GM12801 (cell line): ENCODE data around the gene PSMA5.

ENCODE experiments used
- TF ChIP-seq, protein P1 (sequence below): IDR thresholded peaks from one replicate; pipeline ENCODE4 v1.5.1; 2011; ENCODE audit warnings: control low read depth; ENCODE audit not compliant: insufficient read length; ENCODE audit errors: extremely low read depth

PSMA5 gene

DNA sequence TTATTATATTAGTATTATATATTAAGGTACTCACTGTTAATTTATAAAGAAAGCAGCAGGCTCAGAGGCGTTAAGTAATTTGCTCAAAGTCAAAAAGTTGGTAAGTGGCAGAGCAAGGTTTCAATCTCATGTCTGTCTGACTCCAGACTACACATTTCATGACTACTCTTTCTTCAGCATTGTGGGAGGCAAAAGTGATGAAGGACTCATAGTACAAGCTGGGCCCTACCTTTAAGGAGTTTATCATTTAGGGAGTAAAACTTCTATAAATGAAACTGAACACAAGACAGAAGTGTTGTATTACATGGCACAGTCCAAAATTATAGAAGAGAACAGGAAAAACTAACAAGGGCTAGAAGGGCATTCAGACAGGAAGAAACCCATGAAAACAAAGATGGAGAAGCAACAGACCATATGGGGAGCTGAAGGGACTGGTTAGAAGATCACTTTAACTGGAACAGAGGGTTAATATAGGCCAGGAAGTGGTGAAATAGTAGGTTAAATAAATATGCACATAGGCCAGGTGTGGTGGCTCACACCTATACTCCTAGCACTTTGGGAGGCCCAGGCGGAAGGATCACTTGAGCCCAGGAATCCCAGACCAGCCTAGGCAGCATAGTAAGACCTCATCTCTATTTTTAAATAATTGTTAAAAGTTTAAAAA lies 40.1 kb downstream of the PSMA5 start:
- TF ChIP-seq, protein P1, sequence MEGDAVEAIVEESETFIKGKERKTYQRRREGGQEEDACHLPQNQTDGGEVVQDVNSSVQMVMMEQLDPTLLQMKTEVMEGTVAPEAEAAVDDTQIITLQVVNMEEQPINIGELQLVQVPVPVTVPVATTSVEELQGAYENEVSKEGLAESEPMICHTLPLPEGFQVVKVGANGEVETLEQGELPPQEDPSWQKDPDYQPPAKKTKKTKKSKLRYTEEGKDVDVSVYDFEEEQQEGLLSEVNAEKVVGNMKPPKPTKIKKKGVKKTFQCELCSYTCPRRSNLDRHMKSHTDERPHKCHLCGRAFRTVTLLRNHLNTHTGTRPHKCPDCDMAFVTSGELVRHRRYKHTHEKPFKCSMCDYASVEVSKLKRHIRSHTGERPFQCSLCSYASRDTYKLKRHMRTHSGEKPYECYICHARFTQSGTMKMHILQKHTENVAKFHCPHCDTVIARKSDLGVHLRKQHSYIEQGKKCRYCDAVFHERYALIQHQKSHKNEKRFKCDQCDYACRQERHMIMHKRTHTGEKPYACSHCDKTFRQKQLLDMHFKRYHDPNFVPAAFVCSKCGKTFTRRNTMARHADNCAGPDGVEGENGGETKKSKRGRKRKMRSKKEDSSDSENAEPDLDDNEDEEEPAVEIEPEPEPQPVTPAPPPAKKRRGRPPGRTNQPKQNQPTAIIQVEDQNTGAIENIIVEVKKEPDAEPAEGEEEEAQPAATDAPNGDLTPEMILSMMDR, result no peak

DNA sequence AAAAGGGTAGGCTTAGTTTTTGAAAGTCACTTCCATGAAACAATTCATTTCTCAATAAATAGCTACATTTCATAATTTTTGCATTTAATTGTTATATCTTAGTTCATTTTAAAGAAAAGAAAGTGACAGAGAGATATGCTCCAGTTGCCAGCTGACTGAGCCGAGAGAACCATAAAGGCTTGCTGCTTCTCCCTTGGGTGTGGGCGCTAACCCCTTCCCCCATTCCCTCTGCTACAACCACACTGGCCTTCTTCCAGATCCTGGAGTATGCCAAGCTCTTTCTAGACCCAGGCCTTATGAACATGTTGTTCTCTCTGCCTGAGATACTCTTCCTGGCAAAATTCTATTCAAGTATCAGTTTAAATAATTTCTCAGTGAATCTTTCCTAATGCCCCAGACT lies 40.8 kb downstream of the PSMA5 start:
- TF ChIP-seq, protein P1, result no peak

DNA sequence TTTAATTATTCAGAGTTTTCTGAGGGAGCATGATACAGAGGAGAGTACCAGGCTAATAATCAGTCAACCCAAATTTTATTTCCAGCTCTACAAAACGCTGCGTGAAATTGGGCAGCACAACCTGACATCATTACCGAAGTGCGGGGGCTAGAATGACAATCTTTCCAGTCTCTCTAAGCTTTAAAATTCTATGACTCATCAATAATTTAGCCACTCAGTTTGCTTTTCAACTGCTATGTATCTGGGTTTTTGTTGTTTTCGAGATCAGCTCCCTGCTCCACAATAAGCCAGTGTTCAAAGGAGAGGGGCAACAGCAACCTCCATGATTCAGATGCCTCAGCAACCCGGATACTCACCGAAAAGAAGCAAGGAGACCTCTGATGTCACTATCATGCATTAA lies 42.4 kb downstream of the PSMA5 start:
- TF ChIP-seq, protein P1, result no peak

DNA sequence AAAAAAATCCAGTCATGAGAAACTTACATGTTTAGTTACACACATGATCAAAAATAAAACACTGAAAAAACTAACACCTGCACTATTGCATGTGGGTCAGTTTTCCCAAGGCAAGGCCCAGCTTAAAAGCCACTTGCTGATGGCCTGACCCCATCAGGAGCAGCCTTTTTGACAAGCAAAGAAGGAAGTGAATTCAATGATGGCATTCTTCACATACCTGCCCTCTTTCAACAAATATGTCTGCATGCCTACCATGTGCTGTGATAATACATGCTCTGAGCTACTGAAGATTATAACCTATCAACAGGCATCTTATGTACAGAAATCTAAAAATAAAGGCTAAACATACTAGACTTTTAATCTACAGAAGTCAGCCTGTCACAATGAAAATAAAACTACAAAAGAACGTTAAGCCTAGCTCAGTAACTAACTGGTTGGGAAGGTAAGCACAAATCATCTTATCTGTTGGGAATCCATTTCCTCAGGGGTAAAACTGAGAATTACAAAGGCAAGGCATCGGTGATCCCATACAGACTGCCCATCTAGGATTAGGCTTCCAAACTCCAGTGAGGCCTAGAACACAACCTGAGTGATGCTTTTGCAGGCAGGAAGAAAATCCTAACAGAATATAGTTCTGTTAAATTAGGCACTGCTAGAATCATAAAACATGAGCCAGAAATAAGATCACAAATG lies 43.0 kb downstream of the PSMA5 start:
- TF ChIP-seq, protein P1, result no peak

DNA sequence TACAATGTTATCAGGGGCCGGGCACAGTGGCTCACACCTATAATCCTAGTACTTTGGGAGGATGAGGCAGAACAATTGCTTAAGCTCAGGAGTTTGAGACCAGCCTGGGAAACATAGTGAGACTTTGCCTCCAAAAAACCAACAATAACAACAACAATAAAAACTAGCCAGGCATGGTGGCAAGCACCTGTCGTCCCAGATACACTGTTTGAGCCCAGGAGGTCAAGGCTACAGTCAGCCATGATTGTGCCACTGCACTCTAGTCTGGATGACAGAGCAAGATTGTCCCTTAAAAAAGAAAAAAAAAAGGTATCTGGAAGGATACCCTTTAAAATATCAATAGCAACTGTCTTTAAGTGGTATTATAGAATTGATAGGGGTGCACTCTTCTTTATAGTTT lies 44.7 kb downstream of the PSMA5 start:
- TF ChIP-seq, protein P1, result no peak

DNA sequence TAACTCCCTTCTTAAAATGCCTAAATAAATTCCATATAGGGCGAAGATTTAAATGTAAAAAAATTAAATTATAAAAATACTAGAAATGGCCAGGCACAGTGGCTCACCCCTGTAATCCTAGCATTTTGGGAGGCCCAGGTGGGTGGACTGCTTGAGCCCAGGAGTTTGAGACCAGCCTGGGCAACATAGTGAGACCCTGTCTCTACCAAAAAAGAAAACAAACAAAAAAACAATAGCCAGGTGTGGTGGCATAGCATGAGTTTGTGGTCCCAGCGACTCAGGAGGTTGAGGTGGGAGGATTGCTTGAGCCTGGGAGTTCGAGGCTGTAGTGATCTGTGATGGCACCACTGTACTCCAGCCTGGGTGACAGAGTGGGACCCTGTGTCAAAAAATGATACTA lies 46.3 kb downstream of the PSMA5 start:
- TF ChIP-seq, protein P1, result no peak

DNA sequence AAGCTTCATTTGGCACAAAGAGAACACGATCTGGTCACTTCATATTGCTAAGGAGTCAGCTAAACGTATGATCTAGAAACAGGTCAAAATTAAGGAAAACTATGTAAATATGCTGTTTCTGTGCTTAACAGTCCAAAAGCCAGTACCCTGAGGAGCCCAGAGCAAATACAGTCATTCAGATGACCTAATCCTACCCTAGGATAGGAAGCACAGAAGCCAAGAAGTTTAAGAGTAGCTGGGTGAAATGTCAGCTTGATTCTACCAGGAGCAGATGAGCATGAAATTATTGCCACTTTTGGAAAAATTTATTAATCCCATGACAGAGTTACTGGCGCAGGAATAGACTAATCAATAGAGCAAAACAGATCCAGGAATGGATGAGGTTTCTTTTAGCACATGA lies 46.8 kb downstream of the PSMA5 start:
- TF ChIP-seq, protein P1, result no peak
